Stromal cell of bone marrow (primary cell): ENCODE results near the gene SDK2.

Experiments
- DNase-seq: peaks from one replicate; pipeline ENCODE4 v3.0.0-alpha.2; 2012; ENCODE audit warnings: low read depth

Gene SDK2

GRCh38 chr17:73302189-73302588 lies 342.1 kb downstream of the SDK2 start:
- DNase-seq: no peak

GRCh38 chr17:73301369-73301768 lies 342.9 kb downstream of the SDK2 start:
- DNase-seq: no peak

GRCh38 chr17:73300392-73300791 lies 343.9 kb downstream of the SDK2 start:
- no peak for DNase-seq

GRCh38 chr17:73297934-73298861 lies 346.0 kb downstream of the SDK2 start:
- no peak for DNase-seq

GRCh38 chr17:73293480-73293911 lies 350.7 kb downstream of the SDK2 start:
- DNase-seq: no peak

GRCh38 chr17:73293031-73293430 lies 351.2 kb downstream of the SDK2 start:
- DNase-seq: no peak

GRCh38 chr17:73292031-73292531 lies 352.2 kb downstream of the SDK2 start:
- DNase-seq: peak; percentile 70

- DNase-seq: peak; percentile 95
These were observed 352.9 kb downstream of the SDK2 start for GRCh38 chr17:73291260-73291801.

- no peak for DNase-seq
These were observed 353.6 kb downstream of the SDK2 start for GRCh38 chr17:73290399-73291259.

- no peak for DNase-seq
These were observed 354.5 kb downstream of the SDK2 start for GRCh38 chr17:73289549-73290254.

- no peak for DNase-seq
These were observed 355.5 kb downstream of the SDK2 start for GRCh38 chr17:73288534-73289302.

GRCh38 chr17:73286863-73287296 lies 357.4 kb downstream of the SDK2 start:
- DNase-seq: no peak

GRCh38 chr17:73285916-73286862 lies 358.1 kb downstream of the SDK2 start:
- no peak for DNase-seq

GRCh38 chr17:73285603-73285908 lies 358.7 kb downstream of the SDK2 start:
- DNase-seq: no peak

- no peak for DNase-seq
These were observed 359.2 kb downstream of the SDK2 start for GRCh38 chr17:73284906-73285602.
